K562 (cell line): ENCODE results near the gene TUBB1. TPM values are rescaled to one million over a fixed set of nuclear protein-coding genes. Genes with fewer than 3 reads are reported as not detected.

ENCODE experiments used
- ARID2 ChIP-seq: fragments of 450-650 bp; IDR thresholded peaks from 2 replicates; pipeline ENCODE4 v1.6.1; 2017; ENCODE audit warnings: antibody characterized with exemption, mild to moderate bottlenecking
- CBFA2T3 ChIP-seq: fragments of 450-650 bp; IDR thresholded peaks from 2 replicates; pipeline ENCODE4 v1.6.1; 2017
- CTBP1 ChIP-seq: fragments of 450-650 bp; IDR thresholded peaks from 2 replicates; pipeline ENCODE4 v1.6.1; 2016; ENCODE audit warnings: borderline replicate concordance
- FOXJ2 ChIP-seq: fragments of 200-800 bp; sonication (Bioruptor generic); IDR thresholded peaks from 2 replicates; pipeline ENCODE4 v1.6.1; 2016; ENCODE audit warnings: missing genetic modification characterization, missing compliant biosample characterization
- GTF2F1 ChIP-seq: IDR thresholded peaks from 2 replicates; pipeline ENCODE4 v1.6.1; 2011; ENCODE audit warnings: low read depth, low read length, improper control_type of control experiment
- MYNN ChIP-seq, 2 experiments: sonication (generic); formaldehyde crosslinking in 1 of 2; IDR thresholded peaks; 2 replicates each; pipeline versions ENCODE4 v1.5.0 to v1.6.1; 2016 to 2020; ENCODE audit warnings: antibody characterized with exemption in 1 of 2, missing genetic modification reagents in 1 of 2
- NCOA4 ChIP-seq: fragments of 450-650 bp; IDR thresholded peaks from 2 replicates; pipeline ENCODE4 v1.6.1; 2018; ENCODE audit warnings: mild to moderate bottlenecking; ENCODE audit not compliant: partially characterized antibody
- NFATC3 ChIP-seq: fragments of 450-650 bp; IDR thresholded peaks from 2 replicates; pipeline ENCODE4 v1.6.1; 2017; ENCODE audit warnings: mild to moderate bottlenecking
- PHF8 ChIP-seq: fragments of 200-600 bp; sonication (generic); IDR thresholded peaks from 2 replicates; pipeline ENCODE4 v1.6.1; 2012; ENCODE audit warnings: mixed run types, mild to moderate bottlenecking, inconsistent platforms, low read length, moderate library complexity, borderline replicate concordance
- POLR2A ChIP-seq: fragments of 450-650 bp; conservative IDR thresholded peaks from 2 replicates; pipeline ENCODE4 v1.6.1; 2016
- POLR2AphosphoS5 ChIP-seq: IDR thresholded peaks from 2 replicates; pipeline ENCODE4 v1.6.1; 2011; ENCODE audit warnings: mild to moderate bottlenecking, low read depth, low read length, moderate library complexity; ENCODE audit not compliant: control insufficient read depth, insufficient read depth
- TEAD2 ChIP-seq: fragments of 450-650 bp; IDR thresholded peaks from 2 replicates; pipeline ENCODE4 v1.6.1; 2016; ENCODE audit warnings: missing genetic modification characterization, control low read depth, missing compliant biosample characterization
- TRIM24 ChIP-seq, 2 experiments: fragments of 450-650 bp; IDR thresholded peaks; 2 replicates each; pipeline ENCODE4 v1.6.1; 2016
- ZNF140 ChIP-seq: fragments of 250-450 bp; sonication (Bioruptor Pico); IDR thresholded peaks from 2 replicates; pipeline ENCODE4 v1.8.0; 2021; ENCODE audit warnings: moderate library complexity, mild to moderate bottlenecking, inconsistent platforms
- ZNF445 ChIP-seq: fragments of 250-450 bp; sonication (Bioruptor Pico); IDR thresholded peaks from 2 replicates; pipeline ENCODE4 v1.4.0; 2020; ENCODE audit warnings: low read depth, mild to moderate bottlenecking, moderate library complexity
- ZNF766 ChIP-seq: fragments of 200-800 bp; sonication (Bioruptor generic); conservative IDR thresholded peaks from 2 replicates; pipeline ENCODE4 v1.6.1; 2016; ENCODE audit warnings: missing genetic modification characterization, missing compliant biosample characterization
- polyA plus RNA-seq, 8 experiments: library from polyadenylated mRNA; depleted of rRNA in 4 of 8; stranded (reverse) in 5 of 8; unstranded in 3 of 8; fragments of >200 nt; fragmentation: Nextera tagmentation in 2 of 8; fragmentation: Illumina TruSeq in 1 of 8; extraction: Ambion mirVana in 2 of 8; extraction: Trizol in 1 of 8; gene quantifications; 2 replicates each; pipeline versions ENCODE4 v1.2.1 to v1.2.3, GENCODE V29; 2011 to 2014; ENCODE audit warnings: inconsistent platforms in 1 of 8, missing spikeins in 1 of 8
- total RNA-seq, 7 experiments: library from RNA; depleted of rRNA in 6 of 7; stranded (reverse); fragments of >200 nt in 6 of 7; fragmentation: Illumina TruSeq in 2 of 7; extraction: Trizol in 2 of 7; gene quantifications; 2 replicates each; pipeline versions ENCODE4 v1.2.1 to v1.2.3, GENCODE V29; 2011 to 2021; ENCODE audit warnings: low replicate concordance in 1 of 7
- TF ChIP-seq, protein P1 (sequence below): fragments of 250-450 bp; sonication (Bioruptor Pico); IDR thresholded peaks from 2 replicates; pipeline ENCODE4 v1.8.0; 2022; ENCODE audit warnings: moderate library complexity, mild to moderate bottlenecking, inconsistent platforms
- TF ChIP-seq, protein P2 (sequence below): fragments of 450-650 bp; IDR thresholded peaks from 2 replicates; pipeline ENCODE4 v1.7.1; 2018; ENCODE audit warnings: mild to moderate bottlenecking, low read depth; ENCODE audit not compliant: partially characterized antibody
- TF ChIP-seq, protein P3 (sequence below): fragments of 200-800 bp; sonication (Bioruptor generic); IDR thresholded peaks from 2 replicates; pipeline ENCODE4 v1.6.1; 2017; ENCODE audit warnings: missing genetic modification characterization, missing compliant biosample characterization
- TF ChIP-seq, protein P4 (sequence below): fragments of 250-450 bp; sonication (Bioruptor Pico); IDR thresholded peaks from 2 replicates; pipeline ENCODE4 v1.4.0; 2020
- TF ChIP-seq, protein P5 (sequence below): IDR thresholded peaks from 2 replicates; pipeline ENCODE4 v1.6.1; 2012; ENCODE audit warnings: low read depth, low read length, improper control_type of control experiment, borderline replicate concordance

Gene TUBB1
- total and polyA plus RNA-seq, 9 of the 15 experiments (the other 6 are each of a cell fraction or from before 2014, with no cell fraction given): 1.5 to 3.9 (median 2.4) TPM

DNA sequence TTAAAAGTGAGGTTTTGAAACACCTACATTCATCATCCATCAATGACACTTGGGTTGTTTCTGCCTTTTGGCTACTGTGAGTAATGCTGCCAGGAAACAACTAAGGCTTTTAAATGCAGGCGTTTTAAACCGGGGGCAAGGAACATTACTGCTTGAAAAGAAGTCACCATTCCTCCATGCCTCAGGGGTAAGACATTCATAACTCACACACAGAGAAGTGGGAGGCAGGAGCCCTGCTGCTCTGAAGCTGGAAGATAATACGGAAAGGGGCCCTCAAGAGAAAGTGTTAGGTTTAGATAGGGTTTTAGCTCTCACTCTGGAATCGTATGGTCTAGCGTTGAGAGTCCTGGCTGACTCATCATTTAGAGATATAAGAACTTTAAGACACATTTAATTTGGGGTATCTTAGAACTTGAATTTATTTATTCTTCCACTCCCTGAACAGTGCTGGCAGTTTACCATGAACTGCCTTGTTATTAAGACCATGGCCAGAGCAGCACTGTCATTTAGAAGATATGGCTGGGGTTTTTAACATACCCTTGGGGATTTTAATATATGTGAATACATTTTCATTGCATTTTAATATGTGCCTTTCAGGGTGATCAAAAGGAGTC lies 1.8 kb downstream of the TUBB1 start (continued):
- TF ChIP-seq MYNN (IDR thresholded peaks at IDR 0.05): peak; percentile 98
- TF ChIP-seq MYNN (CRISPR knock-in tag; IDR thresholded peaks at IDR 0.05): no peak
- TF ChIP-seq TRIM24 (IDR thresholded peaks at IDR 0.05): peak; percentile 71 to 86
- TF ChIP-seq, protein P1, sequence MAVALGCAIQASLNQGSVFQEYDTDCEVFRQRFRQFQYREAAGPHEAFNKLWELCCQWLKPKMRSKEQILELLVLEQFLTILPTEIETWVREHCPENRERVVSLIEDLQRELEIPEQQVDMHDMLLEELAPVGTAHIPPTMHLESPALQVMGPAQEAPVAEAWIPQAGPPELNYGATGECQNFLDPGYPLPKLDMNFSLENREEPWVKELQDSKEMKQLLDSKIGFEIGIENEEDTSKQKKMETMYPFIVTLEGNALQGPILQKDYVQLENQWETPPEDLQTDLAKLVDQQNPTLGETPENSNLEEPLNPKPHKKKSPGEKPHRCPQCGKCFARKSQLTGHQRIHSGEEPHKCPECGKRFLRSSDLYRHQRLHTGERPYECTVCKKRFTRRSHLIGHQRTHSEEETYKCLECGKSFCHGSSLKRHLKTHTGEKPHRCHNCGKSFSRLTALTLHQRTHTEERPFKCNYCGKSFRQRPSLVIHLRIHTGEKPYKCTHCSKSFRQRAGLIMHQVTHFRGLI (CRISPR knock-in tag): no peak
- no peak for TF ChIP-seq ZNF140
- TF ChIP-seq POLR2A: peak; percentile 65
- TF ChIP-seq PHF8: no peak
- TF ChIP-seq, protein P2, sequence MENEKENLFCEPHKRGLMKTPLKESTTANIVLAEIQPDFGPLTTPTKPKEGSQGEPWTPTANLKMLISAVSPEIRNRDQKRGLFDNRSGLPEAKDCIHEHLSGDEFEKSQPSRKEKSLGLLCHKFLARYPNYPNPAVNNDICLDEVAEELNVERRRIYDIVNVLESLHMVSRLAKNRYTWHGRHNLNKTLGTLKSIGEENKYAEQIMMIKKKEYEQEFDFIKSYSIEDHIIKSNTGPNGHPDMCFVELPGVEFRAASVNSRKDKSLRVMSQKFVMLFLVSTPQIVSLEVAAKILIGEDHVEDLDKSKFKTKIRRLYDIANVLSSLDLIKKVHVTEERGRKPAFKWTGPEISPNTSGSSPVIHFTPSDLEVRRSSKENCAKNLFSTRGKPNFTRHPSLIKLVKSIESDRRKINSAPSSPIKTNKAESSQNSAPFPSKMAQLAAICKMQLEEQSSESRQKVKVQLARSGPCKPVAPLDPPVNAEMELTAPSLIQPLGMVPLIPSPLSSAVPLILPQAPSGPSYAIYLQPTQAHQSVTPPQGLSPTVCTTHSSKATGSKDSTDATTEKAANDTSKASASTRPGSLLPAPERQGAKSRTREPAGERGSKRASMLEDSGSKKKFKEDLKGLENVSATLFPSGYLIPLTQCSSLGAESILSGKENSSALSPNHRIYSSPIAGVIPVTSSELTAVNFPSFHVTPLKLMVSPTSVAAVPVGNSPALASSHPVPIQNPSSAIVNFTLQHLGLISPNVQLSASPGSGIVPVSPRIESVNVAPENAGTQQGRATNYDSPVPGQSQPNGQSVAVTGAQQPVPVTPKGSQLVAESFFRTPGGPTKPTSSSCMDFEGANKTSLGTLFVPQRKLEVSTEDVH: no peak
- no peak for TF ChIP-seq FOXJ2 (tag)
- TF ChIP-seq NCOA4: no peak
- peak; percentile 14; the same call in 1 of the 2 replicates for TF ChIP-seq CTBP1
- TF ChIP-seq, protein P3, sequence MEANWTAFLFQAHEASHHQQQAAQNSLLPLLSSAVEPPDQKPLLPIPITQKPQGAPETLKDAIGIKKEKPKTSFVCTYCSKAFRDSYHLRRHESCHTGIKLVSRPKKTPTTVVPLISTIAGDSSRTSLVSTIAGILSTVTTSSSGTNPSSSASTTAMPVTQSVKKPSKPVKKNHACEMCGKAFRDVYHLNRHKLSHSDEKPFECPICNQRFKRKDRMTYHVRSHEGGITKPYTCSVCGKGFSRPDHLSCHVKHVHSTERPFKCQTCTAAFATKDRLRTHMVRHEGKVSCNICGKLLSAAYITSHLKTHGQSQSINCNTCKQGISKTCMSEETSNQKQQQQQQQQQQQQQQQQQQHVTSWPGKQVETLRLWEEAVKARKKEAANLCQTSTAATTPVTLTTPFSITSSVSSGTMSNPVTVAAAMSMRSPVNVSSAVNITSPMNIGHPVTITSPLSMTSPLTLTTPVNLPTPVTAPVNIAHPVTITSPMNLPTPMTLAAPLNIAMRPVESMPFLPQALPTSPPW (CRISPR knock-in tag): no peak; the same call in 1 of the 2 replicates
- TF ChIP-seq, protein P4, sequence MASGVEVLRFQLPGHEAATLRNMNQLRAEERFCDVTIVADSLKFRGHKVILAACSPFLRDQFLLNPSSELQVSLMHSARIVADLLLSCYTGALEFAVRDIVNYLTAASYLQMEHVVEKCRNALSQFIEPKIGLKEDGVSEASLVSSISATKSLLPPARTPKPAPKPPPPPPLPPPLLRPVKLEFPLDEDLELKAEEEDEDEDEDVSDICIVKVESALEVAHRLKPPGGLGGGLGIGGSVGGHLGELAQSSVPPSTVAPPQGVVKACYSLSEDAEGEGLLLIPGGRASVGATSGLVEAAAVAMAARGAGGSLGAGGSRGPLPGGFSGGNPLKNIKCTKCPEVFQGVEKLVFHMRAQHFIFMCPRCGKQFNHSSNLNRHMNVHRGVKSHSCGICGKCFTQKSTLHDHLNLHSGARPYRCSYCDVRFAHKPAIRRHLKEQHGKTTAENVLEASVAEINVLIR (CRISPR knock-in tag): no peak
- TF ChIP-seq GTF2F1: peak; percentile 61; the same call in 1 of the 2 replicates
- TF ChIP-seq ZNF445: no peak
- no peak for TF ChIP-seq TEAD2 (tag)
- TF ChIP-seq NFATC3: 0 out of 2 replicates have a peak, but pooled peaks have one; percentile 51
- TF ChIP-seq, protein P5, sequence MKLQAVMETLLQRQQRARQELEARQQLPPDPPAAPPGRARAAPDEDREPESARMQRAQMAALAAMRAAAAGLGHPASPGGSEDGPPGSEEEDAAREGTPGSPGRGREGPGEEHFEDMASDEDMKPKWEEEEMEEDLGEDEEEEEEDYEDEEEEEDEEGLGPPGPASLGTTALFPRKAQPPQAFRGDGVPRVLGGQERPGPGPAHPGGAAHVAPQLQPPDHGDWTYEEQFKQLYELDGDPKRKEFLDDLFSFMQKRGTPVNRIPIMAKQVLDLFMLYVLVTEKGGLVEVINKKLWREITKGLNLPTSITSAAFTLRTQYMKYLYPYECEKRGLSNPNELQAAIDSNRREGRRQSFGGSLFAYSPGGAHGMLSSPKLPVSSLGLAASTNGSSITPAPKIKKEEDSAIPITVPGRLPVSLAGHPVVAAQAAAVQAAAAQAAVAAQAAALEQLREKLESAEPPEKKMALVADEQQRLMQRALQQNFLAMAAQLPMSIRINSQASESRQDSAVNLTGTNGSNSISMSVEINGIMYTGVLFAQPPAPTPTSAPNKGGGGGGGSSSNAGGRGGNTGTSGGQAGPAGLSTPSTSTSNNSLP: peak; percentile 92
- TF ChIP-seq ARID2: no peak
- peak; percentile 98 for TF ChIP-seq POLR2AphosphoS5
- TF ChIP-seq ZNF766 (CRISPR knock-in tag): peak; percentile 82
- TF ChIP-seq CBFA2T3: peak; percentile 99
